ENCODE data around the gene TEDC1. TPM values are rescaled to one million over a fixed set of nuclear protein-coding genes. Genes with fewer than 3 reads are reported as not detected.
A peak's percentile ranks its signal among the peaks of the same experiment; 100 is the strongest.

Gene TEDC1
- total RNA-seq, 2 donors from 2014 or later = 9.1 to 23.8 TPM

- Histone ChIP-seq H3K9me3 (ENCODE audit: control insufficient read depth, low read length) (no peaks in the 10 kb centered on the region), H3K36me3 (ENCODE audit: control insufficient read depth, insufficient read depth, low read length) (no peaks in the 10 kb centered on the region), H3K9ac (ENCODE audit: extremely low read depth, low read length, poor library complexity, severe bottlenecking) (no peak overlapping the region), H3K27ac (ENCODE audit: low read depth, low read length) (no peak overlapping the region), H3K4me1 (ENCODE audit: control insufficient read depth, insufficient read depth, low read length) (peaks cover 2% of the 10 kb centered on the region), H3K27me3 (ENCODE audit: control insufficient read depth, insufficient read depth, low read length, poor library complexity, severe bottlenecking) (peaks cover 87% of the 10 kb centered on the region), H3K4me3 (ENCODE audit: low read length) (no peak overlapping the region)
- Mint-ChIP-seq H3K4me3 (no peak overlapping the region), H3K4me1 (peaks cover 6% of the 10 kb centered on the region), H3K36me3 (ENCODE audit: low read depth) (no peaks in the 10 kb centered on the region), H3K9me3 (peaks cover 2% of the 10 kb centered on the region), H3K27ac (no peak overlapping the region), H3K27me3 (ENCODE audit: insufficient read depth) (peaks cover 84% of the 10 kb centered on the region)
- TF ChIP-seq CTCF (conservative IDR thresholded peaks at IDR 0.05) = no peak
- no peak for DNase-seq
- WGBS, 2 experiments (ENCODE audit: insufficient coverage in 1 of 2, insufficient read length in 1 of 2) = 64 to 71% methylated on average over 5 to 15 of the region's 15 CpGs
These were observed 10.8 kb upstream of the TEDC1 start for GRCh38 chr14:105480199-105480746.

- peaks cover 3% of the 10 kb centered on the region for H3K4me1 ChIP-seq (ENCODE audit: control insufficient read depth, insufficient read depth, low read length)
- peaks cover 87% of the 10 kb centered on the region for H3K27me3 ChIP-seq (ENCODE audit: control insufficient read depth, insufficient read depth, low read length, poor library complexity, severe bottlenecking)
- no peaks in the 10 kb centered on the region for H3K36me3 ChIP-seq (ENCODE audit: control insufficient read depth, insufficient read depth, low read length)
- 23 to 24% methylated on average over 20 to 31 of the region's 35 CpGs for WGBS, 2 experiments (ENCODE audit: insufficient coverage in 1 of 2, insufficient read length in 1 of 2)
- H3K27ac ChIP-seq (ENCODE audit: low read depth, low read length) = peak overlapping the region; percentile 85
- no peak overlapping the region for H3K4me3 ChIP-seq (ENCODE audit: low read length)
- H3K9ac ChIP-seq (ENCODE audit: extremely low read depth, low read length, poor library complexity, severe bottlenecking) = no peak overlapping the region
- peak; percentile 99 for TF ChIP-seq CTCF (conservative IDR thresholded peaks at IDR 0.05)
- peak; percentile 98 for DNase-seq
- H3K9me3 ChIP-seq (ENCODE audit: control insufficient read depth, low read length) = no peaks in the 10 kb centered on the region
- H3K4me1 Mint-ChIP-seq = peaks cover 8% of the 10 kb centered on the region
- no peak overlapping the region for H3K27ac Mint-ChIP-seq
- H3K9me3 Mint-ChIP-seq = peaks cover 2% of the 10 kb centered on the region
- H3K36me3 Mint-ChIP-seq (ENCODE audit: low read depth) = no peaks in the 10 kb centered on the region
- peak overlapping the region; percentile 10 for H3K4me3 Mint-ChIP-seq
- H3K27me3 Mint-ChIP-seq (ENCODE audit: insufficient read depth) = peaks cover 84% of the 10 kb centered on the region
These were observed 9.9 kb upstream of the TEDC1 start for GRCh38 chr14:105480807-105481801.

GRCh38 chr14:105481886-105482457 is 9.1 kb upstream of the TEDC1 start:
- no peaks in the 10 kb centered on the region for H3K36me3 Mint-ChIP-seq (ENCODE audit: low read depth)
- WGBS, 2 experiments (ENCODE audit: insufficient coverage in 1 of 2, insufficient read length in 1 of 2) = 16 to 20% methylated on average over 9 to 18 of the region's 18 CpGs
- Histone ChIP-seq H3K36me3 (ENCODE audit: control insufficient read depth, insufficient read depth, low read length) (no peaks in the 10 kb centered on the region), H3K27me3 (ENCODE audit: control insufficient read depth, insufficient read depth, low read length, poor library complexity, severe bottlenecking) (peaks cover 87% of the 10 kb centered on the region), H3K9me3 (ENCODE audit: control insufficient read depth, low read length) (no peaks in the 10 kb centered on the region), H3K27ac (ENCODE audit: low read depth, low read length) (peak overlapping the region; percentile 63), H3K4me1 (ENCODE audit: control insufficient read depth, insufficient read depth, low read length) (peaks cover 9% of the 10 kb centered on the region), H3K9ac (ENCODE audit: extremely low read depth, low read length, poor library complexity, severe bottlenecking) (peak overlapping the region; percentile 47), H3K4me3 (ENCODE audit: low read length) (no peak overlapping the region)
- TF ChIP-seq CTCF (conservative IDR thresholded peaks at IDR 0.05) = peak; percentile 43
- peak overlapping the region; percentile 89 for H3K27ac Mint-ChIP-seq
- peak overlapping the region; percentile 10 for H3K4me3 Mint-ChIP-seq
- H3K4me1 Mint-ChIP-seq = peaks cover 8% of the 10 kb centered on the region
- H3K9me3 Mint-ChIP-seq = peaks cover 2% of the 10 kb centered on the region
- peak; percentile 92 for DNase-seq
- peaks cover 85% of the 10 kb centered on the region for H3K27me3 Mint-ChIP-seq (ENCODE audit: insufficient read depth)
